Esophagus (tissue), 2 donors: ENCODE results near the gene SIK2. TPM values are rescaled to one million over a fixed set of nuclear protein-coding genes. Genes with fewer than 3 reads are reported as not detected.

Experiments
- H3K27ac ChIP-seq, 2 donors: one replicate each; pipeline ENCODE4 v1.5.1; 2013; ENCODE audit warnings: low read depth in 2 of 2, mild to moderate bottlenecking in 2 of 2, inconsistent platforms in 1 of 2, low read length in 1 of 2, moderate library complexity in 1 of 2
- H3K27me3 ChIP-seq, 2 donors: one replicate each; pipeline ENCODE4 v1.6.1; 2013; ENCODE audit warnings: low read length in 2 of 2, control low read depth in 1 of 2, mild to moderate bottlenecking in 1 of 2; ENCODE audit not compliant: insufficient read depth in 2 of 2, control insufficient read depth in 1 of 2
- H3K36me3 ChIP-seq, 2 donors: one replicate each; pipeline ENCODE4 v1.6.1; 2013; ENCODE audit warnings: low read length in 1 of 2; ENCODE audit not compliant: control insufficient read depth in 2 of 2, insufficient read depth in 2 of 2
- H3K4me1 ChIP-seq, 2 donors: one replicate each; pipeline ENCODE4 v1.6.1; 2013; ENCODE audit warnings: low read length in 1 of 2; ENCODE audit not compliant: control insufficient read depth in 2 of 2, insufficient read depth in 2 of 2
- H3K4me3 ChIP-seq, 2 donors: one replicate each; pipeline ENCODE4 v1.5.1; 2013; ENCODE audit warnings: low read length in 2 of 2, mild to moderate bottlenecking in 2 of 2, low read depth in 1 of 2, moderate library complexity in 1 of 2
- H3K9me3 ChIP-seq, 2 donors: one replicate each; pipeline ENCODE4 v1.6.1; 2013; ENCODE audit warnings: mild to moderate bottlenecking in 2 of 2, low read depth in 1 of 2, low read length in 1 of 2, moderate library complexity in 1 of 2; ENCODE audit not compliant: control insufficient read depth in 2 of 2, insufficient read depth in 1 of 2
- WGBS, 2 donors: extraction: QIAGEN DNeasy Blood & Tissue Kit; methylation state at CpG; one replicate each; pipeline ENCODE4 v1.1.7; 2013; 5-methylcytosine and 5-hydroxymethylcytosine counted together
- polyA plus RNA-seq, 2 donors: library from polyadenylated mRNA; stranded (reverse); fragments of 200-250 nt; gene quantifications; one replicate each; pipeline ENCODE4 v1.2.3, GENCODE V29; 2013
- donor health status: healthy with polysubstance abuse.
- donor health status: Bipolar disorder and iron deficiency.

Gene SIK2
- polyA plus RNA-seq, 2 donors: 2.7 to 2.8 TPM

DNA sequence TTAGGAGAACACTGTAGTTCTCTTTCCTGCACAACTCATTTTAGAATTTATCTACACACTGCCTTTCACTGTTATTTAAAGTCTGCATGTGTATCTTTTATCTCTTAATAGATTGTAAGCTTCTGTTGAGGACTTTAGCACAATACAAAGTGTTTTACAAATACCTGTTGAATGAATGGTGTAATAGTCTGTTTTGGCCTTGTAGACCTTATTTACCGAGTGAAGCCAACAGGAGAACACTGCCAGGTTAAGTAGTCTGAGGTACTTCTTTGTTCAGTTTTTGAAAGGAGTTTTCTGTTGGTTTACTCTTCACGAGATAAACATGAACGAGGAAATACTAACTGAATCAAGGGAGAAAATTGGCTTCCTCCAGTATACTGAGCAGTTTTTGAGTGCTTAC lies 31.0 kb downstream of the SIK2 start:
- H3K27me3 ChIP-seq: no peaks in the 10 kb centered on the region
- no peak overlapping the region for H3K27ac ChIP-seq
- H3K4me3 ChIP-seq: no peak overlapping the region
- H3K9me3 ChIP-seq: no peaks in the 10 kb centered on the region
- WGBS, 2 donors: 66 to 74% methylated on average over 3 of the region's 3 CpGs
- no peaks in the 10 kb centered on the region for H3K36me3 ChIP-seq
- H3K4me1 ChIP-seq: peaks cover 0 to 2% of the 10 kb centered on the region in 2 donors

DNA sequence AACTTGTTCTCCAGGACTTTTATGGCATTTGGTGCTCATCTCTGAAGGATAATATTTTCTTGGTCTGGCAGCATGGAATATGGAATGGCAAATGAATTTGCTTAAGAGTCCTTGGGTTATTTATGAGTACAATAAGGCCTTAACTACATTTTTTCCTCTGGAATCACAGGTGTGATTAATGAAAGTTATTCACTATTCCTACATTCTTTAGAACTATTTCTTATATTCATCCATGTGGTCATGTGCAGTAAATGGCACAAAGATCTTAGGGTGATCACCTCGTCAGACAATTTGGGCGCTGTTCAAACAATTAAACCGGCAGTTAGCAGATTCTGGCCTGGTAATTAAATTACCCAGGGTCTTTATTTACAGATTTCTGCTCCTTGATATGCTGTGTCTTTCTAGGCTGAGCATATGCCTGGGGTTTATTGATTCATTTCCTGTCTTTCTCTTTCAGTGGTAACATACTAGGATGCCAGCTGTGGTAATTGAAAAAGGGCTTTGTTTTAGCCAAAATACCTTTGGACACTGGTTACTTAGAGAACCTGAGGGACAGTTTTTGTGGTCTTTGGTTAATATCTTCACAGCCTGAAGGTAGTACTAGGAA lies 31.6 kb downstream of the SIK2 start:
- Histone ChIP-seq H3K27ac (no peak overlapping the region), H3K36me3 (no peaks in the 10 kb centered on the region), H3K4me1 (peaks cover 0 to 2% of the 10 kb centered on the region in 2 donors), H3K27me3 (no peaks in the 10 kb centered on the region), H3K9me3 (no peaks in the 10 kb centered on the region), H3K4me3 (no peak overlapping the region)
- 34 to 64% methylated on average over 3 of the region's 3 CpGs for WGBS, 2 donors

DNA sequence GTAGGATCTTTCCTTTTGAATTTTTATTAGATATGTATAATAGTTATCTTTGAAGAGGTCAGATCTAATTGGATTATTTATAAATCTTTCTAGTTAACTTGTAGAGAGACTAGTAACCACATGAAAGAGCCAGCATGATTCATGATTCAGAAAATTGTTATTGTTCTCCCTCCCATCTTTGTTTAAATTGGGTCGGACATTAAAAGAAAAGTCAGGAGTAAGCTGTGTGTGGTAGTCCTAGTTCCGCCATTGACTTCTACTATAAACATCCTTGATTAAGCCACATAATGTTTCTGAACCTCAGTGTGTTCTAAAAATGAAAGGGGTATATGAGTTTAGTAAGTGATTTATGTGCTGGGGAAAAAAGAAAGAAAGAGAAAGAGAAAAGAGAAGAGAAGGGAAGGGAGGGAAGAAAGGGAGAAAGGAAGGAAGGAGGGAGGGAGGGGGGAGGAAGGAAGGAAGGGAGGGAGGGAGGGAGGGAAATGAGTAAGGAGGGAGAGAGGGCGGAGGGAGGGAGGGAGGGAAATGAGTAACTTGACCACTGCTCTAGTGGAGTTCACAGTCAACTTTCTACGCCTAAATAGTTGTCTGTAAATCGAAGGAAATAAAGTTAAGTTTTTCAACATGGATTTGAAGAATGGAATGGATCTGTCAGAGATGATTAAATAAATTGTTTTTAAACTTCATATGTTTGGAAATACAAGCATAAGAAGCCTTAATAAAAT lies 32.9 kb downstream of the SIK2 start:
- H3K27ac ChIP-seq: no peak overlapping the region
- 44 to 47% methylated on average over 5 of the region's 5 CpGs for WGBS, 2 donors
- no peaks in the 10 kb centered on the region for H3K36me3 ChIP-seq
- no peak overlapping the region for H3K4me3 ChIP-seq
- peaks cover 0 to 2% of the 10 kb centered on the region in 2 donors for H3K4me1 ChIP-seq
- H3K27me3 ChIP-seq: no peaks in the 10 kb centered on the region
- H3K9me3 ChIP-seq: no peaks in the 10 kb centered on the region

DNA sequence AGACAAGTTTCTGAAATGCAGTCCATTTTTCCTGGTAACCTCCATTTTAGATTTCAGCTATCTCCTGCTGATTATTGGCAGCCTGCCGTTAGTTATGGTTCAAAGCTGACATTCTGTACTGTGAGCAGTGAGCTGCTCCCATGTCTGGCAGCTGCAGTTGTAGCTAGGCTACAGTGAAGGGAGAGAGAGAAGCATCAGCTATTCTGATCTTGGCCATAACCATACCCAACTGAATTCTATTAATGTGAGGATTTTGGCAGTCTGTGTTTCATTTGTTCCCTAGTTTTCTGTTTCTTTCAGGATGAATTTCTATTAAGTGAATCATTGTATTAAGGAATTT lies 33.4 kb downstream of the SIK2 start:
- Histone ChIP-seq H3K27ac (no peak overlapping the region), H3K4me1 (peaks cover 0 to 2% of the 10 kb centered on the region in 2 donors), H3K36me3 (no peaks in the 10 kb centered on the region), H3K9me3 (no peaks in the 10 kb centered on the region), H3K27me3 (no peaks in the 10 kb centered on the region), H3K4me3 (no peak overlapping the region)
- WGBS, 2 donors: 23 to 39% methylated on average over 1 of the region's 1 CpG

DNA sequence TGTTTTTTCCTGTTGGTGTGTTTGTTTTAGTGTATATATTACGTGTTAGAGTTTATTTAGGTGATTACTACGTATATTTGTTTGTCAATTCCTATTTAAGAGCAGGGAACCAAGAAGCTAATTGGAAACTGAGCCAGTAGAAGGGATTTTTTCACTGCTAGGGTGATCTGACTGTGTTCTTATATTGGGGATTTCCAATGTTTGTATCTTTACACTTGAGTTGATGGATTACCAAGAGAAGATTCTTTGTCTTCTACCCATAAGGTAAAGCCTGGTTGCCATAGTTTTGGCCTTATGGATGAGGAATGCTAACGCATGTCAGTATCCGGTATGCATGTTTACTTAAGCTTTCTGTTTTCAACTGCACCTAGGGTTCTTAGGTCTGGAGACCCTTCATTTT lies 35.6 kb downstream of the SIK2 start:
- no peak overlapping the region for H3K4me3 ChIP-seq
- no peaks in the 10 kb centered on the region for H3K36me3 ChIP-seq
- 89% methylated on average over 4 of the region's 4 CpGs for WGBS, 2 donors
- no peak overlapping the region for H3K27ac ChIP-seq
- no peaks in the 10 kb centered on the region for H3K27me3 ChIP-seq
- peaks cover 0 to 2% of the 10 kb centered on the region in 2 donors for H3K4me1 ChIP-seq
- no peaks in the 10 kb centered on the region for H3K9me3 ChIP-seq

DNA sequence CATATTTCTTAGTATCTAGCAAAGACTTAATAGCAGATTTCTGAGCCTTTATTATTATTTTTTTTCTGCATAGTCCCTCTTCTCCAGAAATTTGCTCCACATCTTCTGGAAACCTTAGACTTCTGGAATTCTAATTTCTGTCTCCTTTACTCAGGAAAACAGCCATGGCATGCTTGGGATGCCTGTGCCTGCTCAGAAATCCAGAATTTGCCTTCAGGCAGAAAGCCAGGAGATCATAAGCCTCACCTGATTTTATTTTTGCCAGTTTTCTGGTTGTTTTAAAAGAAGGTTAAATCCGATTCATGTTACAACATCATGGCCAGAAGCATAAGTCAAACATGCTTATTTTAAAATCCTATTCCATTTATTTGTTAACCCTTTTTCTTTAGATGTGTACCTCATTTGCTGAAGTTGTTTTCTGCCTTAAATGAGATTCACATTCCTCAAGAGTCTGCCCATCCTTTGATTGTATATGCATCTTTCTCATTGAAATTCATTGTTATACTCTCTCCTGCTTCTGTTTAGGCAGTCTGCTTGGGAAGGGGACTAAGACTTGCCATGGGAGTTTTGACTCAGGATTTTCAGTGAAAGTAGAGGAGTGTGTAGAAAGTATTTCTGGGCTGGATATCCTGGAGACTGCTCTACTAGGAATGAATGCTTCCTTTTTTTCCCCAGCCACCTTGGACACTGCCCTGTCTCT lies 37.1 kb downstream of the SIK2 start:
- Histone ChIP-seq H3K27ac (no peak overlapping the region), H3K36me3 (no peaks in the 10 kb centered on the region), H3K4me1 (peaks cover 0 to 2% of the 10 kb centered on the region in 2 donors), H3K4me3 (no peak overlapping the region), H3K27me3 (no peaks in the 10 kb centered on the region), H3K9me3 (no peaks in the 10 kb centered on the region)
- WGBS, 2 donors: 53 to 70% methylated on average over 1 of the region's 1 CpG

DNA sequence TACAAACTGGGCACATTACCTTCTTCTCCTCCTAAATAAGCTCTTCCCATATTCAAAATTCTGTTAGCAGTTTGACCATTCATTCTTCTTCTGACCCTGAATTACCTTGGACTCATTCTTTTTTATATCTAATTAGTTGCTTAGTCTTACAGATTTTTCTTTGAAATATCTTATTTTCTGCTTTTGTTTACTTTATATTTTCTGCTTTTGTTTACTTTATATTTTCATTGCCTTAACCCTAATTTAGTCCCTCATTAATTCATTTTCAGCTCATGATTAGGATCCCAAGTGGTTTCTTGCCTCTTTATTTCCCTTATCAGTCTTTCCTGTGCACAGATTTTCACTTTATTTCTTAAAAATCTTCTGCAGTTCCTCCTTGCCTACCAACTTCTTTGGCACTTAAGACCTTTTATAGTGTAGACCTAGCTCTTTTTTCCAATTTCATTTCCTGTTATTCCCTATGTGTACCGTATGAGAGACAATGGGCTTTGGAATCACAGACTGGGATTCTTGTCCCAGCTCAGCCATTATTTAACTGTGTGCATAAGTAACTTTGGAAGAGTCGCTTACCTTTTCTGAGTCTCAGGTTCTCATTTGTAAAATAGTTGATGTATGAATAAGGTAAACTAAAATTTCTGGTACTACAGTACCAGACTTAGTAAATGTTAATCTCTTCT lies 39.2 kb downstream of the SIK2 start:
- Histone ChIP-seq H3K9me3 (no peaks in the 10 kb centered on the region), H3K4me1 (no peaks in the 10 kb centered on the region), H3K27ac (no peak overlapping the region), H3K4me3 (no peak overlapping the region), H3K27me3 (no peaks in the 10 kb centered on the region), H3K36me3 (no peaks in the 10 kb centered on the region)
- WGBS, 2 donors: 90 to 94% methylated on average over 2 of the region's 2 CpGs

DNA sequence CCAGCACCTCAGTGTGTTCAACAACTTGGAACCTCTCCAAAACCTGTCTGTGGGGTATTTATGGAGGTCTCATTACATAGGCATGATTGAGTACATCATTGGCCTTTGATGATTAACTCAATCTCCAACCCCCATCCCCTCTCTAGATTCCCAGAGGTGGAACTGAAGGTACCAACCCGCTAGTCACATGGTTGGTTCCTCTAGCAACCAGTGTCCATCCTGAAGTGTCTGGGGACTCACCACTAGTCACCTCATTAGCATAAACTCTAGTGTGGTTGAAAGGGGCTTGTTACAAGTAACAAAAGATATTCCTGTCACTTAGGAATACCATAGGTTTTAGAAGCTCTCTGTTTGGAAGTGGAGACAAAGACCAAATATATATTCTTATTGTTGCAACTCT lies 40.3 kb downstream of the SIK2 start:
- Histone ChIP-seq H3K27ac (no peak overlapping the region), H3K27me3 (no peaks in the 10 kb centered on the region), H3K9me3 (no peaks in the 10 kb centered on the region), H3K4me1 (no peaks in the 10 kb centered on the region), H3K4me3 (no peak overlapping the region), H3K36me3 (no peaks in the 10 kb centered on the region)
- 95 to 100% methylated on average over 1 of the region's 1 CpG for WGBS, 2 donors

DNA sequence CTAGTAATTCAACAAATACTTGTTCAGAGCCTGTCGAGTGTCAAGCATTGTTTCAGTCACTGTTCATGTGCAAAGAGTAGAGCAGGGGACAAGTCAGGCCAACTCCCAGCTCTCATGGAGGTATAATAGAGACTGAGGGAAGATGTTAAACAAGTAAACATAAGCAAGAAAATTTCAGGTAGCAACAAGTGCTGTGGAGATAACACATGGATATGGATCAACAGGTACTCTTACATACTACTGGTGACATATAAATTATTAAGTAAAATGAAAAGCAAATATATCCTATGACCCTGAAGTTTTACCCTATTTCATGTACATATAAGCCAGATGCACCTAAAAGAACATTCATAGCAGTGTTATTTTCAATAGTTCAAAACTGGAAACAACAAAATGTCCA lies 42.7 kb downstream of the SIK2 start:
- Histone ChIP-seq H3K4me3 (no peak overlapping the region), H3K27me3 (no peaks in the 10 kb centered on the region), H3K27ac (no peak overlapping the region), H3K9me3 (no peaks in the 10 kb centered on the region), H3K4me1 (no peaks in the 10 kb centered on the region), H3K36me3 (no peaks in the 10 kb centered on the region)
- WGBS, 2 donors: 69 to 73% methylated on average over 1 of the region's 1 CpG
